Mesodermal cell (in vitro differentiated cells): ENCODE results near the gene RNF144B.

Experiments
- H3K27ac ChIP-seq: 2 replicates; pipeline ENCODE4 v1.7.0; 2013; ENCODE audit warnings: mild to moderate bottlenecking, low read depth, low read length, moderate library complexity; ENCODE audit not compliant: severe bottlenecking
- H3K36me3 ChIP-seq: 2 replicates; pipeline ENCODE4 v1.7.1; 2013; ENCODE audit warnings: mild to moderate bottlenecking, low read length, moderate library complexity; ENCODE audit not compliant: control insufficient read depth, insufficient read depth
- H3K4me1 ChIP-seq: one replicate; pipeline ENCODE4 v1.7.1; 2013; ENCODE audit warnings: mild to moderate bottlenecking, low read length; ENCODE audit not compliant: insufficient read depth, control insufficient read depth, poor library complexity, severe bottlenecking
- H3K4me3 ChIP-seq: 2 replicates; pipeline ENCODE4 v1.7.0; 2013; ENCODE audit warnings: low read length, control low read depth, mild to moderate bottlenecking; ENCODE audit not compliant: insufficient read depth, poor library complexity, severe bottlenecking; ENCODE audit errors: extremely low read depth
- H3K9me3 ChIP-seq: 2 replicates; pipeline ENCODE4 v1.7.1; 2013; ENCODE audit warnings: mild to moderate bottlenecking, low read length, moderate library complexity; ENCODE audit not compliant: control insufficient read depth
- WGBS, 2 experiments: methylation state at CpG; one replicate each; pipeline ENCODE4 v1.1.5; 2013; ENCODE audit warnings: missing lambda C conversion rate in 2 of 2; ENCODE audit not compliant: insufficient coverage in 2 of 2; 5-methylcytosine and 5-hydroxymethylcytosine counted together

Gene RNF144B

GRCh38 chr6:18485660-18486435 lies 98.7 kb downstream of the RNF144B start:
- no peaks in the 10 kb centered on the region for H3K36me3 ChIP-seq
- H3K4me1 ChIP-seq, result peaks cover 11% of the 10 kb centered on the region
- 80% methylated on average over 1 of the region's 3 CpGs; no CpG with 5 or more reads in 1 of the 2 experiments for WGBS, 2 experiments
- H3K9me3 ChIP-seq, result no peaks in the 10 kb centered on the region
- H3K27ac ChIP-seq, result no peak overlapping the region
- no peak overlapping the region for H3K4me3 ChIP-seq

DNA sequence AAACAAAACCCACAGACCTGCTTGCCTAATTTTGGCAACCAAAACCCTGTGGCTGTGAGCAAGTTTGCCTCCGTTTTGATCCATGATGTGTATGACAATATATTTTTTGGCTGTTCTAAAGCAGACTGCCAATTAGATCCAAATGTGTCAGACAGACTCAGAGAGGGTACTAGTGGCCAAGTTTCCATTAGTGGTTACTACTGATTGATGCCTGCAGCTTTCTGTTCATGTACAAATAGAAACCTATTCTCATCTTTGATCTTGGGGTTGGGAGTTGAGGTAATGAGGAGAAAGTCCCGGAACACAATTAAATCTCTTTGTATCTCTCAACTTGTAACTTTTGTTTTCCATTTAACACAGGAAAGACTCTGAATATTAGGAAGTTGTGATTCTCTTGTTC lies 100.9 kb downstream of the RNF144B start:
- H3K4me3 ChIP-seq, result no peak overlapping the region
- H3K36me3 ChIP-seq, result no peaks in the 10 kb centered on the region
- peaks cover 19% of the 10 kb centered on the region for H3K4me1 ChIP-seq
- no peaks in the 10 kb centered on the region for H3K9me3 ChIP-seq
- 100% methylated on average over 1 of the region's 2 CpGs for WGBS, 2 experiments
- H3K27ac ChIP-seq, result no peak overlapping the region

GRCh38 chr6:18488526-18489270 lies 101.5 kb downstream of the RNF144B start:
- Histone ChIP-seq H3K27ac (no peak overlapping the region), H3K4me3 (no peak overlapping the region), H3K36me3 (no peaks in the 10 kb centered on the region), H3K4me1 (peaks cover 19% of the 10 kb centered on the region), H3K9me3 (no peaks in the 10 kb centered on the region)
- 80 to 83% methylated on average over 1 to 2 of the region's 5 CpGs for WGBS, 2 experiments

DNA sequence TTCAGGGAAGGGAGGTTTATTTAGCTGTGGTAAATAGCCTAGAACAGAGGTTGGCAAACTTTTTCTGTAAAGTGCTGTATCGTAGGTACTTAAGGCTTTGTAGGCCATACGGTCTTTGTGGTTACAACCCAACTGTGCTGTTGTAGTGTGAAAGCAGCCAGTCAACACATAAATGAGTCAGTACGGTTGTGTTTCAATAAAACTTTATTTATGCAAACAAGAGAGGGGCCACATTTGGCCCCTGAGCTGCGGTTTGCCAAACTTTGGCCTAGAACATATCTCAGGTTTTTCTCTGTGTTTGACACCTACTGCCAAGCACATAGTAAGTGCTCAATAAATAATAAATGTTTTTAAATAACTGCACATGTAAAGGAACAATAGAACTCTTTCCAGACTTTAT lies 102.2 kb downstream of the RNF144B start:
- WGBS, 2 experiments, result 83 to 100% methylated on average over 3 of the region's 4 CpGs
- no peaks in the 10 kb centered on the region for H3K36me3 ChIP-seq
- no peak overlapping the region for H3K4me3 ChIP-seq
- H3K27ac ChIP-seq, result no peak overlapping the region
- peaks cover 19% of the 10 kb centered on the region for H3K4me1 ChIP-seq
- H3K9me3 ChIP-seq, result no peaks in the 10 kb centered on the region

GRCh38 chr6:18491308-18492045 lies 104.3 kb downstream of the RNF144B start:
- Histone ChIP-seq H3K27ac (no peak overlapping the region), H3K4me1 (peaks cover 19% of the 10 kb centered on the region), H3K36me3 (no peaks in the 10 kb centered on the region), H3K4me3 (no peak overlapping the region), H3K9me3 (no peaks in the 10 kb centered on the region)
- WGBS, 2 experiments, result 58 to 62% methylated on average over 5 to 6 of the region's 11 CpGs

DNA sequence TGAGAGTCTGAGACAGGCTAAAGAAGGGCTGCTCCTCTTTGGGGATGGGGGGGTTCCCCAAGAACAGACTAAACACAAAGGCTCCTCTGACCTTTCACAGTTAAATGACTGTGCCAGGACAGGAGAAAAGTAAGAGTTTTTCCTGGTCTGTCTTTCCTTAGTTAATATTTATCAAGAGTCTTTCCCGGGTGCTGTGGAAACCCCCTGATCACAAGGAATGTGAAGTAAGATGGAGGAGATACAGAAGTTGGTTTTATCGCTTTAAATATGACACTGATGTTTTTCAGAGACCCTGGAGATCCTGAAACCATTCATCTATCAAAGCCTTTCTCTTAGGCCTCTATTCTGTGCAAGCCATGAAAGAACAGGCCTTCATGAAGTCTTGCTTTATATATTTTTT lies 105.8 kb downstream of the RNF144B start:
- no peaks in the 10 kb centered on the region for H3K36me3 ChIP-seq
- H3K9me3 ChIP-seq, result no peaks in the 10 kb centered on the region
- WGBS, 2 experiments, result no CpG with 5 or more reads among the region's 2 CpGs
- peaks cover 19% of the 10 kb centered on the region for H3K4me1 ChIP-seq
- H3K4me3 ChIP-seq, result no peak overlapping the region
- H3K27ac ChIP-seq, result no peak overlapping the region

- WGBS, 2 experiments, result 87 to 93% methylated on average over 3 of the region's 4 CpGs
- H3K4me1 ChIP-seq, result peaks cover 18% of the 10 kb centered on the region
- H3K4me3 ChIP-seq, result no peak overlapping the region
- H3K9me3 ChIP-seq, result no peaks in the 10 kb centered on the region
- H3K27ac ChIP-seq, result no peak overlapping the region
- no peaks in the 10 kb centered on the region for H3K36me3 ChIP-seq
These were observed 106.3 kb downstream of the RNF144B start for GRCh38 chr6:18493382-18493891.

- Histone ChIP-seq H3K36me3 (no peaks in the 10 kb centered on the region), H3K27ac (no peak overlapping the region), H3K9me3 (no peaks in the 10 kb centered on the region), H3K4me1 (peaks cover 13% of the 10 kb centered on the region), H3K4me3 (no peak overlapping the region)
- WGBS, 2 experiments, result 100% methylated on average over 1 of the region's 2 CpGs; no CpG with 5 or more reads in 1 of the 2 experiments
These were observed 106.8 kb downstream of the RNF144B start for GRCh38 chr6:18493925-18494324.

DNA sequence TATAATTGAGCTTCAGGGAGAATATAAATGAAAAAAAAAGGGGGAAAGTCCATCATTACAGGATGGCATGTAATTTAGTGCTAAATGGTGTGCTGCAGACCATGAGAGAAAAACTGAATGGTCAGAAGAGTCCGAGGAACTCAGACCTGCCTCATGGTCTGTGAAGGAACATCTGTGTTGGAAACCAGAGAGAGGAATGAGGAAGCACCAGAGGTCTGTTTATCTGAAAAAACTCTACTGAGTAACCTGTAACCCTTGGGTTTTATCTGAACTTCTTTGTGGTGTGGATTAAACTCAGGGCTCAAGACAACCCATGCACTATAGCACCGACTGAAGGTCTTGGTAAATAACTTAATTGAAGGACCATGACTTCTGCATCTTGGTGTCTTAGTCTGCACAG lies 108.1 kb downstream of the RNF144B start:
- 93 to 100% methylated on average over 2 of the region's 2 CpGs for WGBS, 2 experiments
- no peaks in the 10 kb centered on the region for H3K9me3 ChIP-seq

DNA sequence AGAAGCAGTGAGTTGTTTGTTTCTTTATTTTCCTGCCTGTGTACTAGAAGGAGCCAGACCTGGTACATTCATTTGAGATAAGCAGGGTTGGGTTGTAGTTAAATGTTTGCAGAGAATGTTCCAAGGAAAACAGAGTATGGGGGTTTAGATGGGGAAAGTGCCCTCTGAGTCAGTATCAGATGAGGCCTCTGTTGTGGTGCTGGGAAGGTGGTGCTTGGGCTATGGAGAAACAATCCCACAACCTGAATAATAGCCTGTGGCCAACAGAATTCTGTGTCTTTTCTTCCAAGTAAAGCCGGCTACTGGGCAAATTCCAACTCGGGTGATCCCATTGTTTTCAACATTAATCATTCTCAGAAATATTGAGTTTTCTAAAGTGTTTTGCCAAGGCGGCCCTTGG lies 109.3 kb downstream of the RNF144B start:
- peaks cover 2% of the 10 kb centered on the region for H3K4me1 ChIP-seq
- 100% methylated on average over 1 to 2 of the region's 3 CpGs for WGBS, 2 experiments
- H3K9me3 ChIP-seq, result no peaks in the 10 kb centered on the region
- H3K4me3 ChIP-seq, result no peak overlapping the region
- H3K36me3 ChIP-seq, result no peaks in the 10 kb centered on the region
- H3K27ac ChIP-seq, result no peak overlapping the region

More for the DNA sequence above, 108.1 kb downstream of the RNF144B start:
- H3K4me3 ChIP-seq, result no peak overlapping the region
- H3K36me3 ChIP-seq, result no peaks in the 10 kb centered on the region
- H3K4me1 ChIP-seq, result peaks cover 9% of the 10 kb centered on the region
- H3K27ac ChIP-seq, result no peak overlapping the region
